OCI-LY1 (cell line): ENCODE results near the gene IFNK.

ENCODE experiments used
- H2AFZ ChIP-seq: fragments of 200-600 bp; sonication (generic), shearing (Covaris generic); 2 replicates; pipeline ENCODE4 v1.6.0; 2014; ENCODE audit warnings: antibody characterized with exemption, mild to moderate bottlenecking, low read length
- H3F3A ChIP-seq: fragments of 200-600 bp; sonication (generic), shearing (Covaris generic); 2 replicates; pipeline ENCODE4 v1.6.0; 2014; ENCODE audit warnings: mild to moderate bottlenecking, antibody characterized with exemption, low read length, moderate library complexity; ENCODE audit not compliant: insufficient read depth
- H3K27ac ChIP-seq: fragments of 200-600 bp; sonication (generic); 2 replicates; pipeline ENCODE4 v1.5.1; 2014; ENCODE audit warnings: low read length, mixed run types, mild to moderate bottlenecking, low read depth; ENCODE audit not compliant: poor library complexity, severe bottlenecking
- H3K27me3 ChIP-seq: fragments of 200-600 bp; sonication (generic); 2 replicates; pipeline ENCODE4 v1.6.0; 2014; ENCODE audit warnings: antibody characterized with exemption, mild to moderate bottlenecking, low read length, moderate library complexity; ENCODE audit not compliant: insufficient read depth
- H3K36me3 ChIP-seq: fragments of 200-600 bp; sonication (generic); 2 replicates; pipeline ENCODE4 v1.6.1; 2014; ENCODE audit warnings: mild to moderate bottlenecking, antibody characterized with exemption, low read length, moderate library complexity, mixed read lengths; ENCODE audit not compliant: insufficient read depth
- H3K4me1 ChIP-seq: fragments of 200-600 bp; sonication (generic); 2 replicates; pipeline ENCODE4 v1.5.1; 2014; ENCODE audit warnings: mild to moderate bottlenecking, low read length, moderate library complexity; ENCODE audit not compliant: insufficient read depth, severe bottlenecking
- H3K4me2 ChIP-seq: fragments of 200-600 bp; sonication (generic), shearing (Covaris generic); 2 replicates; pipeline ENCODE4 v1.6.1; 2014; ENCODE audit warnings: low read length
- H3K4me3 ChIP-seq: fragments of 200-600 bp; sonication (generic); 2 replicates; pipeline ENCODE4 v1.5.1; 2014; ENCODE audit warnings: low read length, low read depth, mild to moderate bottlenecking, mixed read lengths; ENCODE audit not compliant: poor library complexity, severe bottlenecking
- H3K79me2 ChIP-seq: fragments of 200-600 bp; shearing (Covaris generic); 2 replicates; pipeline ENCODE4 v1.6.1; 2016; ENCODE audit warnings: mixed run types, low read length, mixed read lengths; ENCODE audit not compliant: insufficient read depth
- H3K9ac ChIP-seq: fragments of 200-600 bp; sonication (generic), shearing (Covaris generic); 2 replicates; pipeline ENCODE4 v1.6.1; 2014; ENCODE audit warnings: mild to moderate bottlenecking, low read length, mixed read lengths
- H3K9me2 ChIP-seq: fragments of 200-600 bp; sonication (generic), shearing (Covaris generic); 2 replicates; pipeline ENCODE4 v1.6.1; 2014; ENCODE audit warnings: low read depth, mild to moderate bottlenecking, low read length, mixed read lengths
- H3K9me3 ChIP-seq: fragments of 200-600 bp; shearing (Covaris generic); 2 replicates; pipeline ENCODE4 v1.6.1; 2014; ENCODE audit warnings: low read length, mixed read lengths
- H4K20me1 ChIP-seq: fragments of 200-600 bp; sonication (generic), shearing (Covaris generic); 2 replicates; pipeline ENCODE4 v1.6.0; 2016; ENCODE audit warnings: mild to moderate bottlenecking, low read length; ENCODE audit not compliant: insufficient read depth
- CTCF ChIP-seq: fragments of 200-600 bp; sonication (generic), shearing (Covaris generic); IDR thresholded peaks from 2 replicates; pipeline ENCODE4 v1.5.1; 2017; ENCODE audit warnings: mild to moderate bottlenecking, antibody characterized with exemption, low read length, moderate library complexity, mixed read lengths
- EZH2 ChIP-seq: fragments of 200-600 bp; sonication (generic), shearing (Covaris generic); IDR thresholded peaks from 2 replicates; pipeline ENCODE4 v1.8.0; 2017; ENCODE audit warnings: borderline replicate concordance, mixed run types, mild to moderate bottlenecking, antibody characterized with exemption, low read length, moderate library complexity, mixed read lengths

Gene IFNK

GRCh38 chr9:27564670-27565069 lies 40.6 kb downstream of the IFNK start:
- no peak overlapping the region for H2AFZ ChIP-seq
- no peak overlapping the region for H3K4me2 ChIP-seq
- H3K36me3 ChIP-seq = peaks cover 48% of the 10 kb centered on the region
- peaks cover 8% of the 10 kb centered on the region for H3K4me1 ChIP-seq
- no peak overlapping the region for H3K4me3 ChIP-seq
- H3K9me2 ChIP-seq = no peaks in the 10 kb centered on the region
- no peak overlapping the region for H3K27ac ChIP-seq
- no peaks in the 10 kb centered on the region for H3K9me3 ChIP-seq
- H3K79me2 ChIP-seq = no peaks in the 10 kb centered on the region
- no peak overlapping the region for H3K9ac ChIP-seq
- H3F3A ChIP-seq = no peaks in the 10 kb centered on the region
- no peak for TF ChIP-seq EZH2
- no peak for TF ChIP-seq CTCF
- H3K27me3 ChIP-seq = no peaks in the 10 kb centered on the region
- H4K20me1 ChIP-seq = no peaks in the 10 kb centered on the region

- Histone ChIP-seq H4K20me1 (no peaks in the 10 kb centered on the region), H3F3A (no peaks in the 10 kb centered on the region), H3K79me2 (no peaks in the 10 kb centered on the region; the same call in 1 of the 2 replicates), H3K9ac (no peak overlapping the region), H3K9me2 (no peaks in the 10 kb centered on the region), H3K36me3 (peaks cover 43% of the 10 kb centered on the region), H3K4me3 (no peak overlapping the region), H3K4me2 (no peak overlapping the region), H3K27ac (no peak overlapping the region), H3K9me3 (no peaks in the 10 kb centered on the region), H3K4me1 (peaks cover 8% of the 10 kb centered on the region), H3K27me3 (no peaks in the 10 kb centered on the region), H2AFZ (no peak overlapping the region)
- no peak for TF ChIP-seq EZH2
- TF ChIP-seq CTCF = no peak
Measured at GRCh38 chr9:27565696-27566095, 41.6 kb downstream of the IFNK start.

GRCh38 chr9:27566118-27566517 lies 42.0 kb downstream of the IFNK start:
- H3K36me3 ChIP-seq = peaks cover 39% of the 10 kb centered on the region
- H2AFZ ChIP-seq = no peak overlapping the region
- H3K27ac ChIP-seq = no peak overlapping the region
- no peaks in the 10 kb centered on the region for H3F3A ChIP-seq
- no peak for TF ChIP-seq EZH2
- no peak for TF ChIP-seq CTCF
- H3K9me3 ChIP-seq = no peaks in the 10 kb centered on the region
- H3K9ac ChIP-seq = no peak overlapping the region
- no peak overlapping the region for H3K4me2 ChIP-seq
- H3K79me2 ChIP-seq = no peaks in the 10 kb centered on the region; the same call in 1 of the 2 replicates
- H3K4me1 ChIP-seq = peaks cover 8% of the 10 kb centered on the region
- no peaks in the 10 kb centered on the region for H3K27me3 ChIP-seq
- no peaks in the 10 kb centered on the region for H3K9me2 ChIP-seq
- H4K20me1 ChIP-seq = no peaks in the 10 kb centered on the region
- no peak overlapping the region for H3K4me3 ChIP-seq
